C4-2B (cell line): ENCODE measurements around the gene TFDP1.

Source experiments
- ZFX ChIP-seq: fragments of 450-650 bp; IDR thresholded peaks from 2 replicates; pipeline ENCODE4 v1.6.1; 2017
- TF ChIP-seq, protein P1 (sequence below): fragments of 450-650 bp; conservative IDR thresholded peaks from 2 replicates; pipeline ENCODE4 v1.5.1; 2017; ENCODE audit warnings: mild to moderate bottlenecking

DNA sequence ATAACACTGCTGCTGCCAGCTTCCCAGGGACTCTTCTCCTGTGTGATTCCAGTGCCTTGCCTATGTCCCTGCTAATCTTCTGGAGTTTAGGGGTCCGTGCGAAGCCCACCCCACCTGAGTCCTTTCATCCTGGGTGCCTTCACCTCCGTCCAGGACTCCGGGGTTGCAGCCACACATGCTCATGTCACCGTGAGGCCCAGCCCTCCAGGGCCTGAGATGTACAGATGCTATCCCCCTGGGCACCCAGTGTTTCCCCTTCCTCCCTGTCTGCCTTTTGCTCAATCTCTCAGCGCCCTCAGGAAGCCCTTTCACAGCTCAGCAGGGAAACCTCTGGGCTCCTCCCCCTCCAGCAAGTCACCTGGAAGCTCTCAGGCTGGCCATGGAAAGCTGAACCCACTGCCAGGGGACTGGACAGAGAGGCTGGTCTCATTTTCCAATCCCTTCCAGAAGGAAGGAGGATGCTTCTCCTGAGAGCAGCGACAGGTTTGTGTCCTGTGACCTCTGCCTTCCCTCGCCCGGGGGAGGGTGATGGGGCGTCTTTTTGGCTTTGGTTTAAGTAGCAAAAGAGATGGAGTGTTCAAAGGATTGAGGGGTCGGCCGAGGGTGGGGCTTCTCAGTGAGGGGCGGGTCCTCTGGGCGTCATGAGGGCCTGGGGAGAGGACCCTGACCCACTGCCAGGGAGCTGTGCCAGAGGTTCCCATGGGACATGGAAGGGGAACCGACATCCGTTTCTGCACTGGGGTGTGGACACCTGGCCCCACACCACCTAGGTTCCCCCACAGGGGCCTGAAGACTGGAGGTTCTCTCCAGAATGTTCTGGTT, 30.8 kb upstream of the TFDP1 start:
- TF ChIP-seq, protein P1, sequence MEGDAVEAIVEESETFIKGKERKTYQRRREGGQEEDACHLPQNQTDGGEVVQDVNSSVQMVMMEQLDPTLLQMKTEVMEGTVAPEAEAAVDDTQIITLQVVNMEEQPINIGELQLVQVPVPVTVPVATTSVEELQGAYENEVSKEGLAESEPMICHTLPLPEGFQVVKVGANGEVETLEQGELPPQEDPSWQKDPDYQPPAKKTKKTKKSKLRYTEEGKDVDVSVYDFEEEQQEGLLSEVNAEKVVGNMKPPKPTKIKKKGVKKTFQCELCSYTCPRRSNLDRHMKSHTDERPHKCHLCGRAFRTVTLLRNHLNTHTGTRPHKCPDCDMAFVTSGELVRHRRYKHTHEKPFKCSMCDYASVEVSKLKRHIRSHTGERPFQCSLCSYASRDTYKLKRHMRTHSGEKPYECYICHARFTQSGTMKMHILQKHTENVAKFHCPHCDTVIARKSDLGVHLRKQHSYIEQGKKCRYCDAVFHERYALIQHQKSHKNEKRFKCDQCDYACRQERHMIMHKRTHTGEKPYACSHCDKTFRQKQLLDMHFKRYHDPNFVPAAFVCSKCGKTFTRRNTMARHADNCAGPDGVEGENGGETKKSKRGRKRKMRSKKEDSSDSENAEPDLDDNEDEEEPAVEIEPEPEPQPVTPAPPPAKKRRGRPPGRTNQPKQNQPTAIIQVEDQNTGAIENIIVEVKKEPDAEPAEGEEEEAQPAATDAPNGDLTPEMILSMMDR: no peak
- no peak for TF ChIP-seq ZFX
